ENCODE results near the gene SDCCAG8. TPM values are rescaled to one million over a fixed set of nuclear protein-coding genes. Genes with fewer than 3 reads are reported as not detected.

SDCCAG8 gene
- total RNA-seq, 4 donors from 2014 or later: 24.5 to 52.7 (median 31.7) TPM

- Histone ChIP-seq H3K27ac (replicated peaks in 1 of 4) (no peak overlapping the region), H3K36me3 (no peaks in the 10 kb centered on the region), H3K27me3 (no peaks in the 10 kb centered on the region), H3K9me3 (no peaks in the 10 kb centered on the region), H3K4me1 (peaks cover 0 to 10% (median 0%) of the 10 kb centered on the region in 4 donors), H3K4me3 (no peak overlapping the region)
- WGBS: 100% methylated on average over 1 of the region's 1 CpG
- no peak for DNase-seq (ENCODE audit: extremely low spot score)
- TF ChIP-seq EP300 (IDR thresholded peaks at IDR 0.05) (no peak), POLR2AphosphoS5 (IDR thresholded peaks at IDR 0.05) (no peak), CTCF (IDR thresholded peaks at IDR 0.05) (no peak), POLR2A (IDR thresholded peaks at IDR 0.05; ENCODE audit: low read depth) (no peak)
- intact Hi-C loops (cut with DNase I): no loop called here
Observed at GRCh38 chr1:243535014-243535413, 279.2 kb downstream of the SDCCAG8 start.

GRCh38 chr1:243539636-243540035 is 283.8 kb downstream of the SDCCAG8 start:
- Histone ChIP-seq H3K27ac (replicated peaks in 1 of 4) (no peak overlapping the region), H3K27me3 (no peaks in the 10 kb centered on the region), H3K4me1 (peaks cover 0 to 10% (median 7%) of the 10 kb centered on the region in 4 donors), H3K36me3 (peaks cover 3 to 15% (median 6%) of the 10 kb centered on the region in 4 donors), H3K4me3 (no peak overlapping the region), H3K9me3 (no peaks in the 10 kb centered on the region)
- no peak for TF ChIP-seq POLR2AphosphoS5 (IDR thresholded peaks at IDR 0.05)
- no peak for TF ChIP-seq CTCF (IDR thresholded peaks at IDR 0.05)
- no peak for TF ChIP-seq EP300 (IDR thresholded peaks at IDR 0.05)
- TF ChIP-seq POLR2A (IDR thresholded peaks at IDR 0.05; ENCODE audit: low read depth): no peak
- intact Hi-C loops (cut with DNase I): no loop called here
- DNase-seq (ENCODE audit: extremely low spot score): no peak

GRCh38 chr1:243542739-243543415 is 287.0 kb downstream of the SDCCAG8 start:
- Histone ChIP-seq H3K4me1 (peaks cover 0 to 8% (median 3%) of the 10 kb centered on the region in 4 donors), H3K9me3 (no peaks in the 10 kb centered on the region), H3K27ac (replicated peaks in 1 of 4) (no peak overlapping the region), H3K36me3 (peaks cover 3 to 23% (median 8%) of the 10 kb centered on the region in 4 donors), H3K4me3 (no peak overlapping the region), H3K27me3 (no peaks in the 10 kb centered on the region)
- WGBS: 70% methylated on average over 7 of the region's 7 CpGs
- intact Hi-C loops (cut with DNase I): no loop called here
- TF ChIP-seq POLR2A (IDR thresholded peaks at IDR 0.05; ENCODE audit: low read depth) (no peak), EP300 (IDR thresholded peaks at IDR 0.05) (no peak), CTCF (IDR thresholded peaks at IDR 0.05) (no peak), POLR2AphosphoS5 (IDR thresholded peaks at IDR 0.05) (no peak)
- no peak for DNase-seq (ENCODE audit: extremely low spot score)

GRCh38 chr1:243543501-243543900 is 287.7 kb downstream of the SDCCAG8 start:
- H3K4me3 ChIP-seq: no peak overlapping the region
- DNase-seq (ENCODE audit: extremely low spot score): no peak
- no peak for TF ChIP-seq EP300 (IDR thresholded peaks at IDR 0.05)
- no peak for TF ChIP-seq CTCF (IDR thresholded peaks at IDR 0.05)
- TF ChIP-seq POLR2AphosphoS5 (IDR thresholded peaks at IDR 0.05): no peak
- no peak for TF ChIP-seq POLR2A (IDR thresholded peaks at IDR 0.05; ENCODE audit: low read depth)
- H3K27ac ChIP-seq (replicated peaks in 1 of 4): no peak overlapping the region
- no peaks in the 10 kb centered on the region for H3K27me3 ChIP-seq
- intact Hi-C loops (cut with DNase I): no loop called here
- H3K36me3 ChIP-seq: peaks cover 3 to 23% (median 8%) of the 10 kb centered on the region in 4 donors
- H3K9me3 ChIP-seq: no peaks in the 10 kb centered on the region
- 85% methylated on average over 2 of the region's 2 CpGs for WGBS
- peaks cover 0 to 8% (median 3%) of the 10 kb centered on the region in 4 donors for H3K4me1 ChIP-seq

Data from esophagus muscularis mucosa (tissue), 4 donors.